HG03066 (cell line): ENCODE data around the gene ARL5B.

Source experiments
- ATAC-seq: cut with Tn5 transposase; IDR thresholded peaks from one replicate; pipeline ENCODE4 v1.9.1; 2021; ENCODE audit warnings: low read depth; ENCODE audit not compliant: unreplicated experiment

The ARL5B gene

GRCh38 chr10:18658271-18659124, 733 bp upstream of the ARL5B start:
- peak; percentile 29 for ATAC-seq

GRCh38 chr10:18659819-18660535, 746 bp downstream of the ARL5B start:
- peak; percentile 22 for ATAC-seq

GRCh38 chr10:18660816-18661431, 1.7 kb downstream of the ARL5B start:
- no peak for ATAC-seq

GRCh38 chr10:18664841-18665478, 5.7 kb downstream of the ARL5B start:
- ATAC-seq: no peak

GRCh38 chr10:18665815-18666558, 6.8 kb downstream of the ARL5B start:
- ATAC-seq: no peak

GRCh38 chr10:18666810-18667209, 7.6 kb downstream of the ARL5B start:
- no peak for ATAC-seq

GRCh38 chr10:18668026-18668425, 8.8 kb downstream of the ARL5B start:
- no peak for ATAC-seq

- no peak for ATAC-seq
These were observed 16.0 kb downstream of the ARL5B start for GRCh38 chr10:18675086-18675801.

GRCh38 chr10:18680754-18681153, 21.5 kb downstream of the ARL5B start:
- ATAC-seq: no peak

GRCh38 chr10:18681366-18681765, 22.1 kb downstream of the ARL5B start:
- ATAC-seq: no peak

GRCh38 chr10:18681971-18682411, 22.8 kb downstream of the ARL5B start:
- no peak for ATAC-seq

GRCh38 chr10:18683427-18683826, 24.2 kb downstream of the ARL5B start:
- ATAC-seq: no peak

GRCh38 chr10:18684416-18684815, 25.2 kb downstream of the ARL5B start:
- ATAC-seq: no peak

GRCh38 chr10:18684953-18685352, 25.7 kb downstream of the ARL5B start:
- ATAC-seq: no peak

- ATAC-seq: no peak
These were observed 26.3 kb downstream of the ARL5B start for GRCh38 chr10:18685555-18685954.

- no peak for ATAC-seq
These were observed 28.0 kb downstream of the ARL5B start for GRCh38 chr10:18687195-18687594.

- no peak for ATAC-seq
These were observed 28.5 kb downstream of the ARL5B start for GRCh38 chr10:18687706-18688105.

GRCh38 chr10:18689498-18689897, 30.3 kb downstream of the ARL5B start:
- no peak for ATAC-seq

- ATAC-seq: no peak
These were observed 31.3 kb downstream of the ARL5B start for GRCh38 chr10:18690541-18690940.
